Cardiac muscle cell (in vitro differentiated cells and primary cell): Measurements from ENCODE around the gene RBL1. TPM values are rescaled to one million over a fixed set of nuclear protein-coding genes. Genes with fewer than 3 reads are reported as not detected.

Experiments used
- DNase-seq, 2 donors: peaks; one replicate each; pipeline versions ENCODE4 v3.0.0 to v3.0.0-alpha.2; 2010 to 2017; ENCODE audit warnings: low read depth in 1 of 2, low spot score in 1 of 2
- H3K27ac ChIP-seq: fragments of 200-600 bp; sonication (generic); 2 replicates; pipeline ENCODE4 v1.5.1; 2016
- H3K27me3 ChIP-seq: fragments of 200-600 bp; sonication (generic); 2 replicates; pipeline ENCODE4 v1.6.0; 2016; ENCODE audit warnings: control low read depth
- H3K36me3 ChIP-seq: fragments of 200-600 bp; sonication (generic); 2 replicates; pipeline ENCODE4 v1.5.1; 2016; ENCODE audit warnings: control low read depth
- H3K4me1 ChIP-seq: fragments of 200-600 bp; sonication (generic); 2 replicates; pipeline ENCODE4 v1.8.1; 2017; ENCODE audit warnings: low read depth, mild to moderate bottlenecking, mixed run types
- H3K4me3 ChIP-seq: fragments of 200-600 bp; sonication (generic); 2 replicates; pipeline ENCODE4 v1.5.1; 2016; ENCODE audit warnings: mild to moderate bottlenecking
- H3K9me3 ChIP-seq: fragments of 200-600 bp; sonication (generic); 2 replicates; pipeline ENCODE4 v1.5.1; 2017; ENCODE audit warnings: low read depth, mild to moderate bottlenecking, control low read depth
- polyA plus RNA-seq: library from polyadenylated mRNA; unstranded; fragments of >200 nt; fragmentation: Nextera tagmentation; extraction: Ambion mirVana; gene quantifications from 2 replicates; pipeline ENCODE4 v1.2.1, GENCODE V29; 2016
- total RNA-seq: library from RNA; depleted of rRNA; stranded (reverse); fragments of >200 nt; gene quantifications from 2 replicates; pipeline ENCODE4 v1.2.3, GENCODE V29; 2016
- TF ChIP-seq, protein P1 (sequence below): IDR thresholded peaks from 2 replicates; pipeline ENCODE4 v1.5.1; 2012; ENCODE audit warnings: low read depth, mild to moderate bottlenecking, low read length

Gene RBL1
- total and polyA plus RNA-seq, 2 experiments from 2014 or later = 3.1 to 4.9 TPM

- Histone ChIP-seq H3K27me3 (no peaks in the 10 kb centered on the region), H3K27ac (no peak overlapping the region), H3K4me3 (no peak overlapping the region), H3K4me1 (no peaks in the 10 kb centered on the region), H3K36me3 (no peaks in the 10 kb centered on the region), H3K9me3 (no peaks in the 10 kb centered on the region)
- DNase-seq = no peak
- TF ChIP-seq, protein P1, sequence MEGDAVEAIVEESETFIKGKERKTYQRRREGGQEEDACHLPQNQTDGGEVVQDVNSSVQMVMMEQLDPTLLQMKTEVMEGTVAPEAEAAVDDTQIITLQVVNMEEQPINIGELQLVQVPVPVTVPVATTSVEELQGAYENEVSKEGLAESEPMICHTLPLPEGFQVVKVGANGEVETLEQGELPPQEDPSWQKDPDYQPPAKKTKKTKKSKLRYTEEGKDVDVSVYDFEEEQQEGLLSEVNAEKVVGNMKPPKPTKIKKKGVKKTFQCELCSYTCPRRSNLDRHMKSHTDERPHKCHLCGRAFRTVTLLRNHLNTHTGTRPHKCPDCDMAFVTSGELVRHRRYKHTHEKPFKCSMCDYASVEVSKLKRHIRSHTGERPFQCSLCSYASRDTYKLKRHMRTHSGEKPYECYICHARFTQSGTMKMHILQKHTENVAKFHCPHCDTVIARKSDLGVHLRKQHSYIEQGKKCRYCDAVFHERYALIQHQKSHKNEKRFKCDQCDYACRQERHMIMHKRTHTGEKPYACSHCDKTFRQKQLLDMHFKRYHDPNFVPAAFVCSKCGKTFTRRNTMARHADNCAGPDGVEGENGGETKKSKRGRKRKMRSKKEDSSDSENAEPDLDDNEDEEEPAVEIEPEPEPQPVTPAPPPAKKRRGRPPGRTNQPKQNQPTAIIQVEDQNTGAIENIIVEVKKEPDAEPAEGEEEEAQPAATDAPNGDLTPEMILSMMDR = no peak
Observed at GRCh38 chr20:36975099-36975818, 120.5 kb downstream of the RBL1 start.

DNA sequence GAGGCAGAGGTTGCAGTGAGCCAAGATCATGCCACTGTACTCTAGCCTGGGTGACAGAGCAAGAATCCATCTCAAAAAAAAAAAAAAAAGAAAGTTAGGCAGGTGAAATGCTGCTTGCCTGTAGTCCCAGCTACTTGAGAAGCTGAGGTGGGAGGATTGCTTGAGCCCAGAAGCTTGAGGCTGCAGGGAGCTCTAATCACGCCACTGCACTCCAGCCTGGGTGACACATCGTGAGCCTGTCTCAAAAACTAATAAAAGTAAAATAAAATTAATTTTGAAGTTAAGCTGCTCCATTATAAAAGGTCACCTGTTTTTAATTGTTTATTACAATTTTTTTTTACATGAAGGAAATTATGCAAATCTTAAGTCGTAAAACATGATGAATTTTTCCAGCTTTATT is 121.1 kb downstream of the RBL1 start:
- no peaks in the 10 kb centered on the region for H3K9me3 ChIP-seq
- no peak overlapping the region for H3K4me3 ChIP-seq
- H3K36me3 ChIP-seq = no peaks in the 10 kb centered on the region
- DNase-seq = no peak
- no peak overlapping the region for H3K27ac ChIP-seq
- H3K27me3 ChIP-seq = no peaks in the 10 kb centered on the region
- H3K4me1 ChIP-seq = no peaks in the 10 kb centered on the region
- TF ChIP-seq, protein P1 = no peak

DNA sequence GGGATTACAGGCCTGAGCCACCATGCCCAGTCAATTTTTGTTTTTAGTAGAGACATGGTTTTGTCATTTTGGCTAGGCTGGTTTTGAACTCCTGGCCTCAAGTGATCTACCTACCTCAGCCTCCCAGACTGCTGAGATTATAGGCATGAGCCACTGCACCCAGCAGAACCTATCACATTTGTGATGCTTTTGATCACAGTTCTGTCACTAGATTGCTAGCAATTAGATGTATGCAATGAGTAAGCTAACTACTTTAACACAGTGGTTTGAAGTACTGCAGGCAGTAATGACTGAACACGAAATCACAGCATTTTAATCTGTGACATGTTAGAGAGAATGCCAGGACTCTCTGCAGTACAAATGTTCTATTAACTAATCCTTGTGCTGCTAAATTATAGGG is 124.7 kb downstream of the RBL1 start:
- no peak overlapping the region for H3K27ac ChIP-seq
- H3K9me3 ChIP-seq = no peaks in the 10 kb centered on the region
- H3K4me1 ChIP-seq = no peaks in the 10 kb centered on the region
- no peaks in the 10 kb centered on the region for H3K27me3 ChIP-seq
- H3K36me3 ChIP-seq = no peaks in the 10 kb centered on the region
- no peak overlapping the region for H3K4me3 ChIP-seq
- TF ChIP-seq, protein P1 = no peak
- DNase-seq = no peak

- DNase-seq = no peak
- TF ChIP-seq, protein P1 = no peak
- Histone ChIP-seq H3K36me3 (no peaks in the 10 kb centered on the region), H3K27me3 (no peaks in the 10 kb centered on the region), H3K27ac (no peak overlapping the region), H3K4me3 (no peak overlapping the region), H3K4me1 (no peaks in the 10 kb centered on the region), H3K9me3 (no peaks in the 10 kb centered on the region)
Observed at GRCh38 chr20:36969478-36970186, 126.2 kb downstream of the RBL1 start.

- TF ChIP-seq, protein P1 = no peak
- no peak for DNase-seq
- H3K27ac ChIP-seq = no peak overlapping the region
- H3K9me3 ChIP-seq = no peaks in the 10 kb centered on the region
- H3K4me3 ChIP-seq = no peak overlapping the region
- H3K27me3 ChIP-seq = no peaks in the 10 kb centered on the region
- H3K4me1 ChIP-seq = no peaks in the 10 kb centered on the region
- no peaks in the 10 kb centered on the region for H3K36me3 ChIP-seq
Observed at GRCh38 chr20:36969051-36969450, 126.7 kb downstream of the RBL1 start.
